CD14-positive monocyte (primary cell): ENCODE results near the gene POU2F1. TPM values are rescaled to one million over a fixed set of nuclear protein-coding genes. Genes with fewer than 3 reads are reported as not detected.

ENCODE experiments used
- DNase-seq, 3 donors: peaks; one replicate each; pipeline ENCODE4 v3.0.0-alpha.2; 2011 to 2022
- H2AFZ ChIP-seq: 2 replicates; pipeline ENCODE4 v1.6.0; 2012; ENCODE audit warnings: mild to moderate bottlenecking, low read depth, low read length, inconsistent platforms; ENCODE audit not compliant: insufficient read depth, poor library complexity, severe bottlenecking
- H3K27ac ChIP-seq, 2 donors: 1 replicate in 1 of 2; 2 replicates in 1 of 2; pipeline ENCODE4 v1.5.1; 2012 to 2013; ENCODE audit warnings: low read length in 2 of 2, control low read depth in 1 of 2, inconsistent platforms in 1 of 2, low read depth in 1 of 2, mild to moderate bottlenecking in 1 of 2
- H3K27me3 ChIP-seq, 2 donors: one replicate each; pipeline versions ENCODE4 v1.6.0 to v1.6.1; 2011 to 2013; ENCODE audit warnings: low read length in 2 of 2; ENCODE audit not compliant: control insufficient read depth in 2 of 2, insufficient read depth in 2 of 2
- H3K36me3 ChIP-seq, 2 donors: replicated peaks in 1 of 2; 1 replicate in 1 of 2; 2 replicates in 1 of 2; pipeline versions ENCODE4 v1.5.1 to v1.6.1; 2012 to 2013; ENCODE audit warnings: low read length in 2 of 2, control low read depth in 1 of 2, inconsistent platforms in 1 of 2, mild to moderate bottlenecking in 1 of 2; ENCODE audit not compliant: insufficient read depth in 2 of 2, control insufficient read depth in 1 of 2
- H3K4me1 ChIP-seq, 2 donors: 1 replicate in 1 of 2; 2 replicates in 1 of 2; pipeline versions ENCODE4 v1.5.1 to v1.6.1; 2012 to 2013; ENCODE audit warnings: low read length in 2 of 2, control low read depth in 1 of 2, inconsistent platforms in 1 of 2, mild to moderate bottlenecking in 1 of 2, moderate library complexity in 1 of 2; ENCODE audit not compliant: insufficient read depth in 2 of 2, control insufficient read depth in 1 of 2
- H3K4me2 ChIP-seq: replicated peaks from 2 replicates; pipeline ENCODE3; 2012; ENCODE audit warnings: low read length, moderate library complexity, mild to moderate bottlenecking; ENCODE audit not compliant: poor library complexity, severe bottlenecking; ENCODE audit errors: extremely low read depth
- H3K4me3 ChIP-seq, 3 experiments: fragments of 200-600 bp in 1 of 3; sonication (generic) in 1 of 3; replicated peaks in 1 of 3; 1 replicate in 2 of 3; 2 replicates in 1 of 3; pipeline ENCODE4 v1.5.1; 2011 to 2013; ENCODE audit warnings: low read length in 3 of 3, mild to moderate bottlenecking in 3 of 3, control low read depth in 2 of 3, low read depth in 2 of 3, inconsistent platforms in 1 of 3, moderate library complexity in 1 of 3
- H3K79me2 ChIP-seq: 2 replicates; pipeline ENCODE4 v1.6.0; 2012; ENCODE audit warnings: mild to moderate bottlenecking, control low read depth, inconsistent platforms, low read length, moderate library complexity; ENCODE audit not compliant: insufficient read depth
- H3K9ac ChIP-seq: 2 replicates; pipeline ENCODE4 v1.6.0; 2017; ENCODE audit warnings: low read length, mild to moderate bottlenecking; ENCODE audit not compliant: insufficient read depth, poor library complexity, severe bottlenecking
- H3K9me3 ChIP-seq, 2 donors: replicated peaks in 1 of 2; 1 replicate in 1 of 2; 2 replicates in 1 of 2; pipeline versions ENCODE4 v1.5.1 to v1.6.1; 2012 to 2013; ENCODE audit warnings: low read length in 2 of 2, control low read depth in 1 of 2; ENCODE audit not compliant: control insufficient read depth in 1 of 2, insufficient read depth in 1 of 2
- H4K20me1 ChIP-seq: 2 replicates; pipeline ENCODE4 v1.6.0; 2012; ENCODE audit warnings: mild to moderate bottlenecking, low read length, control low read depth, moderate library complexity; ENCODE audit not compliant: insufficient read depth
- H3K27ac Mint-ChIP-seq, 7 donors: one replicate each; pipeline ENCODE4 v1.8.0; 2020; ENCODE audit warnings: mild to moderate bottlenecking in 7 of 7, mixed read lengths in 7 of 7, moderate library complexity in 6 of 7, inconsistent platforms in 2 of 7
- H3K27me3 Mint-ChIP-seq, 3 donors: one replicate each; pipeline ENCODE4 v1.8.0; 2021 to 2022; ENCODE audit warnings: low read depth in 3 of 3, mild to moderate bottlenecking in 3 of 3, mixed read lengths in 3 of 3, moderate library complexity in 3 of 3, inconsistent platforms in 1 of 3
- H3K36me3 Mint-ChIP-seq, 2 donors: one replicate each; pipeline ENCODE4 v1.8.0; 2020; ENCODE audit warnings: mixed read lengths in 2 of 2, inconsistent platforms in 1 of 2, mild to moderate bottlenecking in 1 of 2
- H3K4me1 Mint-ChIP-seq: one replicate; pipeline ENCODE4 v1.8.0; 2020; ENCODE audit warnings: mild to moderate bottlenecking, mixed read lengths
- H3K4me3 Mint-ChIP-seq, 2 donors: one replicate each; pipeline ENCODE4 v1.8.0; 2020; ENCODE audit warnings: mild to moderate bottlenecking in 2 of 2, mixed read lengths in 2 of 2, moderate library complexity in 1 of 2
- H3K9me3 Mint-ChIP-seq, 7 donors: one replicate each; pipeline ENCODE4 v1.8.0; 2020 to 2022; ENCODE audit warnings: mixed read lengths in 7 of 7, mild to moderate bottlenecking in 6 of 7, moderate library complexity in 6 of 7, inconsistent platforms in 2 of 7
- CTCF ChIP-seq: fragments of 200-600 bp; IDR thresholded peaks from one replicate; pipeline ENCODE4 v1.8.0; 2022; ENCODE audit warnings: antibody characterized with exemption, mild to moderate bottlenecking
- WGBS: methylation state at CpG from one replicate; pipeline ENCODE4 v1.1.5; 2013; ENCODE audit warnings: missing lambda C conversion rate; ENCODE audit not compliant: insufficient coverage; 5-methylcytosine and 5-hydroxymethylcytosine counted together
- intact Hi-C, 2 donors: fragments of 100-400 bp; cut with micrococcal nuclease; formaldehyde crosslinking; loops; one replicate each; pipeline versions ENCODE4 v1.15.0 to v1.15.1; 2023
- polyA plus RNA-seq, 3 donors: library from polyadenylated mRNA; depleted of rRNA in 1 of 3; unstranded in 2 of 3; stranded (reverse) in 1 of 3; fragments of 300-500 nt in 2 of 3; fragments of >200 nt in 1 of 3; fragmentation: Illumina TruSeq in 2 of 3; gene quantifications; 1 replicate in 2 of 3; 2 replicates in 1 of 3; pipeline ENCODE4 v1.2.3, GENCODE V29; 2012 to 2021

Gene POU2F1
- polyA plus RNA-seq, 3 donors: 2.3 to 4.2 (median 3.9) TPM

GRCh38 chr1:167457936-167458584 lies 237.4 kb downstream of the POU2F1 start:
- peaks cover 12 to 29% (median 15%) of the 10 kb centered on the region in 3 donors for H3K27me3 Mint-ChIP-seq
- Histone ChIP-seq H3K9ac (no peak overlapping the region), H3K4me3 (no peak overlapping the region), H2AFZ (no peak overlapping the region), H4K20me1 (no peaks in the 10 kb centered on the region), H3K79me2 (no peaks in the 10 kb centered on the region), H3K36me3 (no peaks in the 10 kb centered on the region), H3K9me3 (no peaks in the 10 kb centered on the region), H3K4me1 (peaks cover 5 to 6% of the 10 kb centered on the region in 2 donors), H3K4me2 (no peak overlapping the region), H3K27me3 (peaks cover 0 to 13% of the 10 kb centered on the region in 2 donors), H3K27ac (no peak overlapping the region)
- intact Hi-C loops: loop anchor here in 1 of 2 donors (10.0 kb wide), 1 partner anchor 77 kb away; no protein-coding TSS in a partner anchor
- H3K27ac Mint-ChIP-seq: no peak overlapping the region
- DNase-seq: no peak
- peaks cover 11% of the 10 kb centered on the region for H3K4me1 Mint-ChIP-seq
- WGBS: 94% methylated on average over 6 of the region's 11 CpGs
- TF ChIP-seq CTCF: no peak
- H3K4me3 Mint-ChIP-seq: no peak overlapping the region
- no peaks in the 10 kb centered on the region for H3K9me3 Mint-ChIP-seq
- no peaks in the 10 kb centered on the region for H3K36me3 Mint-ChIP-seq

GRCh38 chr1:167460836-167461235 lies 240.2 kb downstream of the POU2F1 start:
- H3K4me3 Mint-ChIP-seq: no peak overlapping the region
- no peak overlapping the region for H2AFZ ChIP-seq
- no peak overlapping the region for H3K4me3 ChIP-seq
- H3K36me3 ChIP-seq: no peaks in the 10 kb centered on the region
- peaks cover 12 to 24% (median 12%) of the 10 kb centered on the region in 3 donors for H3K27me3 Mint-ChIP-seq
- H3K9me3 ChIP-seq: no peaks in the 10 kb centered on the region
- H3K9me3 Mint-ChIP-seq: no peaks in the 10 kb centered on the region
- peaks cover 0 to 8% of the 10 kb centered on the region in 2 donors for H3K27me3 ChIP-seq
- H3K36me3 Mint-ChIP-seq: no peaks in the 10 kb centered on the region
- peaks cover 11% of the 10 kb centered on the region for H3K4me1 Mint-ChIP-seq
- intact Hi-C loops: no loop called here
- peak overlapping the region in 1 of 7 donors; percentile 57 for H3K27ac Mint-ChIP-seq
- no peak overlapping the region for H3K9ac ChIP-seq
- no peaks in the 10 kb centered on the region for H4K20me1 ChIP-seq
- H3K79me2 ChIP-seq: no peaks in the 10 kb centered on the region
- H3K27ac ChIP-seq: no peak overlapping the region
- no peak overlapping the region for H3K4me2 ChIP-seq
- no peak for DNase-seq
- 99% methylated on average over 14 of the region's 14 CpGs for WGBS
- H3K4me1 ChIP-seq: no peaks in the 10 kb centered on the region
- TF ChIP-seq CTCF: no peak
